ENCODE measurements around the gene ARHGEF33. TPM values are rescaled to one million over a fixed set of nuclear protein-coding genes. Genes with fewer than 3 reads are reported as not detected.

The ARHGEF33 gene
- total RNA-seq, 1 experiment from 2014 or later, result not detected

GRCh38 chr2:38948995-38949394 is 59.3 kb downstream of the ARHGEF33 start:
- no peak for DNase-seq (ENCODE audit: low spot score)
- in situ Hi-C loops (cut with HindIII; ENCODE audit: low sequenced_read_pairs), result no loop called here

- no peak for DNase-seq (ENCODE audit: low spot score)
- in situ Hi-C loops (cut with HindIII; ENCODE audit: low sequenced_read_pairs), result no loop called here
Observed at GRCh38 chr2:38951766-38952165, 62.1 kb downstream of the ARHGEF33 start.

GRCh38 chr2:38957972-38958371 is 68.3 kb downstream of the ARHGEF33 start:
- DNase-seq (ENCODE audit: low spot score), result no peak
- in situ Hi-C loops (cut with HindIII; ENCODE audit: low sequenced_read_pairs), result no loop called here

GRCh38 chr2:38959466-38959865 is 69.8 kb downstream of the ARHGEF33 start:
- DNase-seq (ENCODE audit: low spot score), result no peak
- in situ Hi-C loops (cut with HindIII; ENCODE audit: low sequenced_read_pairs), result no loop called here

GRCh38 chr2:38959938-38960608 is 70.4 kb downstream of the ARHGEF33 start:
- in situ Hi-C loops (cut with HindIII; ENCODE audit: low sequenced_read_pairs), result no loop called here
- DNase-seq (ENCODE audit: low spot score), result peak; percentile 32

GRCh38 chr2:38960609-38961320 is 71.1 kb downstream of the ARHGEF33 start:
- in situ Hi-C loops (cut with HindIII; ENCODE audit: low sequenced_read_pairs), result no loop called here
- DNase-seq (ENCODE audit: low spot score), result no peak

- DNase-seq (ENCODE audit: low spot score), result no peak
- in situ Hi-C loops (cut with HindIII; ENCODE audit: low sequenced_read_pairs), result no loop called here
Observed at GRCh38 chr2:38966006-38966405, 76.3 kb downstream of the ARHGEF33 start.

- no peak for DNase-seq (ENCODE audit: low spot score)
- in situ Hi-C loops (cut with HindIII; ENCODE audit: low sequenced_read_pairs), result no loop called here
Observed at GRCh38 chr2:38966678-38967077, 77.0 kb downstream of the ARHGEF33 start.

- no peak for DNase-seq (ENCODE audit: low spot score)
- in situ Hi-C loops (cut with HindIII; ENCODE audit: low sequenced_read_pairs), result no loop called here
Observed at GRCh38 chr2:38968021-38968420, 78.3 kb downstream of the ARHGEF33 start.

- in situ Hi-C loops (cut with HindIII; ENCODE audit: low sequenced_read_pairs), result no loop called here
- no peak for DNase-seq (ENCODE audit: low spot score)
Observed at GRCh38 chr2:38971377-38971776, 81.7 kb downstream of the ARHGEF33 start.

- no peak for DNase-seq (ENCODE audit: low spot score)
- in situ Hi-C loops (cut with HindIII; ENCODE audit: low sequenced_read_pairs), result no loop called here
Observed at GRCh38 chr2:38973266-38973665, 83.6 kb downstream of the ARHGEF33 start.

- DNase-seq (ENCODE audit: low spot score), result no peak
- in situ Hi-C loops (cut with HindIII; ENCODE audit: low sequenced_read_pairs), result no loop called here
Observed at GRCh38 chr2:38975042-38975441, 85.4 kb downstream of the ARHGEF33 start.

- DNase-seq (ENCODE audit: low spot score), result no peak
- in situ Hi-C loops (cut with HindIII; ENCODE audit: low sequenced_read_pairs), result no loop called here
Observed at GRCh38 chr2:38977047-38977446, 87.4 kb downstream of the ARHGEF33 start.

GRCh38 chr2:38978296-38978903 is 88.7 kb downstream of the ARHGEF33 start:
- in situ Hi-C loops (cut with HindIII; ENCODE audit: low sequenced_read_pairs), result no loop called here
- no peak for DNase-seq (ENCODE audit: low spot score)

GRCh38 chr2:38978908-38979307 is 89.2 kb downstream of the ARHGEF33 start:
- DNase-seq (ENCODE audit: low spot score), result no peak
- in situ Hi-C loops (cut with HindIII; ENCODE audit: low sequenced_read_pairs), result no loop called here

GRCh38 chr2:38981003-38981669 is 91.5 kb downstream of the ARHGEF33 start:
- no peak for DNase-seq (ENCODE audit: low spot score)
- in situ Hi-C loops (cut with HindIII; ENCODE audit: low sequenced_read_pairs), result no loop called here

GRCh38 chr2:38981670-38982357 is 92.1 kb downstream of the ARHGEF33 start:
- in situ Hi-C loops (cut with HindIII; ENCODE audit: low sequenced_read_pairs), result no loop called here

GRCh38 chr2:38982498-38982897 is 92.8 kb downstream of the ARHGEF33 start:
- DNase-seq (ENCODE audit: low spot score), result no peak
- in situ Hi-C loops (cut with HindIII; ENCODE audit: low sequenced_read_pairs), result no loop called here

More at GRCh38 chr2:38981670-38982357, 92.1 kb downstream of the ARHGEF33 start:
- no peak for DNase-seq (ENCODE audit: low spot score)

- in situ Hi-C loops (cut with HindIII; ENCODE audit: low sequenced_read_pairs), result no loop called here
Observed at GRCh38 chr2:38988716-38989115, 99.0 kb downstream of the ARHGEF33 start.

More at GRCh38 chr2:38988716-38989115, 99.0 kb downstream of the ARHGEF33 start:
- DNase-seq (ENCODE audit: low spot score), result no peak

Measured in G401 (cell line).